GM19372 (cell line): ENCODE results near the gene CPSF4.

Source experiments
- ATAC-seq: cut with Tn5 transposase; IDR thresholded peaks from one replicate; pipeline ENCODE4 v1.9.1; 2021; ENCODE audit warnings: mild to moderate bottlenecking, low read depth, moderate library complexity; ENCODE audit not compliant: unreplicated experiment

The CPSF4 gene

GRCh38 chr7:99446096-99446495, 7.4 kb downstream of the CPSF4 start:
- no peak for ATAC-seq

GRCh38 chr7:99447943-99448342, 9.2 kb downstream of the CPSF4 start:
- ATAC-seq = no peak

DNA sequence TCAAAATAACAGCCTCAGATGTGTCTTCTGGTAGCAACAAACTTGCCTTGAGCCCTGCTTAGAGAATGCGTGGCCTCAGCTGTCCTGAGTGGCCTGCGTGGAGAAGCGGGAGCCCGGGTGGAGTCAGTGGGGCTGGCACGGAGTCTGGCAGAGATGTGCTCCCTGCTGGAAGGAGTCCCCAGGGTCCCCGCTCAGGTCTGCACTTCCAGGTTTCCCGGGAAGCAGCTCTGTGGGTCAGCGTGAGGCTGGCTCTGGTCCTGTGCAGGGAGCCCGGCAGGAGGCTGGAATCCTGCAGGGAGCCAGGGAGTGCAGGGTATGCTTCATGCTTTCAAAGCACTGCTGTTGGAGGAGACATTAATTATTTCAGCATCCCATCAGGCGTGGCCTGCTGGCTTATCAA, 10.1 kb downstream of the CPSF4 start:
- no peak for ATAC-seq

DNA sequence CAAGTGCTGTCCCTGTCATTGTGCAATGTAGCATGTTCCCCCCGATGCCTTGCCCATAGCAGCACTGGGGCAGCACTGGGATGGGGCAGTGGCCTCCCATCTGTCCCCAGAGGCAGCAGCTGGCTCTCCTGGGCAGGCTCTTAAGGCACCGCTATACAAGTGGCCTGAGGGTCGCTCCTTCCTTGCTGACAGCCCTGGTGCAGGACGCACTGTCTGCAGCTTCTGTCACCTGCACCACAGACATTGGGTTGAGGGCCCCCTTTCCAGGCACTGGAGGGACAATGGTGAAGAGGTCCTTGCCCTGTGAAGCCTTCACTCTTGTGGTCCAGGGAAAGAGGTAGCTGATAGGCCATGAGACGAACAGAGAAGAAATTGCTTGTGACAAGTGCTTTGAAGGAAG, 10.6 kb downstream of the CPSF4 start:
- ATAC-seq = no peak

- ATAC-seq = no peak
Observed at GRCh38 chr7:99451936-99452335, 13.2 kb downstream of the CPSF4 start.

GRCh38 chr7:99452541-99452940, 13.8 kb downstream of the CPSF4 start:
- ATAC-seq = no peak

DNA sequence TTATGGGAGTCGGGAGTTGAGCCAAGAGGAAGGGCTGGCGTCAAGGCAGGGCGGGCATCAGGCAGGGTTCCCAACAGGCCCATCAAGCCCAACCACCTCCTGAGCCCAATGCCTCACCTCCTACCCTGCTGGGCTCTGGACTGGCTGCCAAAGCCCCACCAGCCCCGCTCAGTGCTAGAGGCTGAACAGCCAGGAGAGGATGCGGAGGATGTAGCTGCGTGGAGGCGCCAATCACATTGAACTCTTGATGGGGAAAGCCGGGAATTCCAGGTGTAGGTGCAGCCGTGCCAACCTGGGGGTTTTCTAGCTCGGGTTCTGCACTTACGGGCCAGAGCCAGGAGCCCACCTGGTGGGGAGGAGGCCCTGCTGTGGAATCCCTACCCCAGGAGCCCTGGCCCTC, 14.4 kb downstream of the CPSF4 start:
- ATAC-seq = no peak

DNA sequence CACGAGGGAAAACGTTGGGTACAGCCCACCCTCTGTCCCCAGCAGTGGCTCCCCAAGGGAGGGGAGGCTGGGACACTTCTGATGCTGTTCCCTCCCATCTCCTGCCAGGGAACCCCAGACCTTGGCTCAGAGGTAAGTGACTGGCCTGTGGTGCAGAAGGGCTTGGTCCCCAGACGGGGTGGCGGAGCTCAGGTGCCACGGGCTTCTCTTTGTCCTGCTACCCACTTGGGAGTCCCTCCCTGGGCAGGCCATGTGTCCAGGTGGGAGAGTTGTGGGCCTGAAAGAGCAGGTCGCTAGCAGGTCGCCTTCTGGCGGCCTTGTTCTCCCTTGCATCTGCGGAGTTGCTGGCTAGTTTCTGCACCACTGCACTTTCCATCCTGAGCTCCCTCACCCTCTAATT, 17.1 kb downstream of the CPSF4 start:
- ATAC-seq = no peak

DNA sequence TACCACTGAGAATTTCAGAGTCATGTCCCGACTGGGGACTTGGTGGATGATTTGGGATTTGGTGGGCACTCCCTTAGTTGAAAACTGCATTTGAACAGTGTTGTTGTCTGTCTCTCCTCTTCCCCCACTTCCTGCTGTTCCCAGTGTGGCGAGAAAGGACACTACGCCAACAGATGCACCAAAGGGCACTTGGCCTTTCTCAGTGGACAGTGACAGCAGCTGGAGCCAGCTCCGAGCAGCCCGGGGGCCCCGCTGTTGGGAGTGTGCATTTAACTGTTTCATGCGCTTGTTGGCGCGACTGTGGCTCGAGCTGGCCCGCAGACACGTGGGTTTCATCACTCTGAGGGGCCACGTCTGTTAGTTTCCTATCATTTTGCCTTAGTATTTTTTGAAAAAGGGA, 17.5 kb downstream of the CPSF4 start:
- ATAC-seq = no peak

DNA sequence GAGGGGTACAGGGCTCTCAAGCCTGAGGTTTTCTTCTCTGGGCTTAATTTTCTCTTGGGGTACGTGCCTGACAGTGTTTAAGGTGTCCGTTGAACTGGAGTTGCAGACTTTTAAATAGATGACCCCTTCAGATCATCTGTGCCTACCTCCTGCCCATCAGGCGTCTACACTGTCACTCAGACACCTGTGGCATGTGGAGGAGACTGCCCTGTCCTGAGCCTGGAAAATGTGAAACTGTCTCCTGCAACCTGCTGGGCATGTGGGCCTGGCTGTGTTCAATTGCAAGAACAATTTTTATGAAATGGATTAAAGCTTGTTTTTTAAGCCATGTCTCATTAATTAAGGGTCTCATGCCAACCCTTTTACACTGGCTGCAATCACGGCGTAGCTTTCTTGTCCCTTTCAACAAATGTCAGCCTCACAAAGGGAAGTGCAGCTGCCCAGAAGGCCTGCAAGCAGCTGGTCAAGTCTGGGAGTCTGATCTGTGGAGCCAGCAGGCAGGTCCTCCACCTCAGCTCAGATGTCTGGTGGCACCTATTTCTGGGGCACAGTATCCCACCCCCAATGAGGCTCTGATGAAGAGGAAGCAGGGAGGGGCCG, 18.4 kb downstream of the CPSF4 start:
- no peak for ATAC-seq

DNA sequence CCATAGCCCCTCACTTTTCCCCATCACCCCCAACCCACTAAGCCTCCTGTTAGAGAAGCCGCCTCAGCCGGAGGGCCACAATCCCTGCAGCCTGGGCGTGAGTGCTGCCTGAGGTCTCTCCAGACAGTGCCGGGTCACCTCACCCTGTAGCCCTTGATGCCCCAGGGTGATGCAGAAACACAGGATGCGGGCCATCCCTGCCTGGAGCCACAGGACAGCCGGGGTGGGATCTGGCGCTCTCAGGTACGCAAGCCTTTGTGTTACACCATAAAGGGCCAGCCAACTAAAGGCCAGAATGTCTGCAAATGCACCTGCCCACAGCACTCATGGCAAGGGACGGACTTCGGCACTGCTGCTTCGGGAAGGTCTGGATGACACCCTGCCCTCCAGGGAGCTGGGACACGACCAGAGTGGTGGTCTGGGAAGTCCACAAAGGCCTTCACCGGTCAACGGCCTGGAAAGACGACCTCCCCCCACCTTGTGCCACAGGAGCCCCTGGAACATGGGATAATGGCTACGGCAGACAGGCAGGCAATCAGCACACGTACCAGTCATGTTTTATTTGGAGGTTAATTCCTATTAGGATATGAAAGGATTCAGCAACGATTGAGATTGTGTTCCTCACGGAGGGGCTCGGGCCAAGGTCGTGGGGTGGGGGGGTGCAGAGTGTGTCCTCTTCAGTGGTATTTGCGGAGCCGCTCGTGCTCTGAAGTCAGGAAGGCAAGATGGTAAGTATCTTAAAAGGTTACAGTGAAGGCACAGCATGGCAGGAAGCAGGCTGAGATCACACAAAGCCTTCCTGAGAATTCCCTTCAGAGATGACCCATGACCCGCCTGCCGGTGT, 19.1 kb downstream of the CPSF4 start:
- ATAC-seq = no peak

DNA sequence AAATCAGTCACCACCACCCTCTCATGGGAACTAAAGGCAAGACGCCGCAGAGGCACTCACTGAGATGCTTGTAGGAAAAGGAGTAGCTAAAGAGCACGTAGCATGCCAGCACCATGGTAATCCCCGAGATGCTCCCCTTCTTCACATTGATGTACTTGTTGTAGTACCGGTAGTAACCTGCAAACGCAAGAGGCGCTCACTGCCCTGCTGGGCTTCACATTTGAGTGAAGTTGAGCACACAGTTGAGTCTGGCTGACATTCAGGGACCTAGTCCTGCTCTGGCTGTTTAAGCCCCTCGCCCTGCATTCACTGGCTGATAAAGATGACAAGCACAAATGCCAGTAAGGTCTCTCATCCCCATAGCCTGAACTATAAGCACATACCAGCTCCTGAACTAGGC, 20.3 kb downstream of the CPSF4 start:
- ATAC-seq = no peak

- ATAC-seq = no peak
Observed at GRCh38 chr7:99460651-99461050, 21.9 kb downstream of the CPSF4 start.

DNA sequence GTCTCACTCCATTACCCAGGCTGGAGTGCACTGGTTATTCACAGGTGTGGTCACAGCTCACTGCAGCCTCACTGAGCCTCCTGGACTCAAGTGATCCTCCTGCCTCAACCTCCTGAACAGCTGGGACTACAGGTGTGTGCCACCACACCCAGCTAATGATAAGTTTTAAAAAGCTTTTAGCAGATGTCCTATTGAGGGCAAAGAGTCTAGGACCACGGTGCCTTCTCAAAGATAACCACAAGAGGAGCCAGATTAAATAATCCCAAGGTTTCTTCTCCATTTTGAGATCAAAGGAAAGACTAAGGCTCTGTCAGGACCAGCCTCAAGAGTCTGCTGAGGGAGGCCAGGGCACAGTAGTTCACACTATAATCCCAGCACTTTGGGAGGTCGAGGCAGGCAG, 22.5 kb downstream of the CPSF4 start:
- ATAC-seq = no peak

GRCh38 chr7:99465421-99465768, 26.7 kb downstream of the CPSF4 start:
- no peak for ATAC-seq

GRCh38 chr7:99468336-99468918, 29.7 kb downstream of the CPSF4 start:
- no peak for ATAC-seq

DNA sequence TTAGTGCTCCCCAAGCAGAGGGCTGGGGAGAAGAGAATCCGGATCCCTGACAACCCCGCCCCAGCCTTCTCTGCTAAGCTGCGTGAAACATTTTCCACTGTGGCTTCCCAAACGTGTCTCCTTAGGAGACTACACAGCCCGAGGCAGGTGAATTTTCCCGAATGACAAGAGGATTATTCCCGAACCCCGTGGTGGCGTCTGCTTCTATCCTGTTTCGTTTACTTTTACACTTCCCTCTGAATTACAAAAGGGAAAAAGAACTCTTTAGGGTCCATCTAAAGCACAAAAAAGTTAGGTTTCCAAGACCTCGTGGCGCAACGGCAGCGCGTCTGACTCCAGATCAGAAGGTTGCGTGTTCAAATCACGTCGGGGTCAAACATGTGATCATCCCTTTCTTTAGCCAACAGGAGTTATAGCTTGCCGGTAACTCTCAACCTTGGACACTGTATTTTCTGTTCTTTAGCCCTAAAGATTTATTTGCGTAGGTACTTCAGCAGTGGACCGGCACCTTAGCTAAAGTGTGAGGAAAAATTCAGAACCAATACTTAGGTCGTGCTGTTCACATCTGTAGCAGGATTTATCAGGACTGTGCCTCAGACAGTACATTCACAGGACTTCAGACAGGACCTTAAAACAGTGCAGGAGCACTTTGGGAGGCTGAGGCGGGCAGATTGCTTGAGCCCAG, 30.8 kb downstream of the CPSF4 start:
- no peak for ATAC-seq

GRCh38 chr7:99472561-99473314, 34.0 kb downstream of the CPSF4 start, which contains the start of gene ZNF789:
ZNF789 (plus strand) TSS chr7:99472890; CDS start chr7:99476457, 3,567 bp downstream.
- ATAC-seq = peak; percentile 96

GRCh38 chr7:99473315-99473596, 34.5 kb downstream of the CPSF4 start:
- no peak for ATAC-seq

DNA sequence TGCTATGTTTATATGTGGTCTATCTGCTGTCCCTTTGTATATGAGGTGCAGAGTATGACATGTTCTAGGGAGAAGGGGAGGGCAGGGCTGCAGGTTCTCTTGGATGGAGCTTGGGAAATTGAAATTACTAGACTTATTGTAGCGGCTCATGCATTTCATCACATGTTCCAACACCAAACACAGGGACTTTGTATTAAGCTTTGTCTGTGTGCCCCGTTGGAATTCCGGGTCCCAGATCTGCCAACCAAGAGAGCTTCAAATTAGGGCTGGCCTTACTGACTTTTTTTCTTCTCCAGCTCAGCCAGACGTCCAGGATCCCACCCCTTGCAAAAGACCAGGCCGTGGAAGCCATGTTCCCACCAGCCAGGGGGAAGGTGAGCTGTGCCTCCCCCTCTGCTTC, 37.4 kb downstream of the CPSF4 start:
- no peak for ATAC-seq
